Measurements from ENCODE around the gene CPE. TPM values are rescaled to one million over a fixed set of nuclear protein-coding genes. Genes with fewer than 3 reads are reported as not detected.

CPE gene
- 33.5 and 294 TPM in 2 replicates for total RNA-seq

GRCh38 chr4:165378745-165379677 lies at the start of gene CPE:
TSS of gene CPE (plus strand) at chr4:165379008. CDS start at chr4:165379222, 214 bp downstream.

Other genes with a start within 250 kb of the CPE start
- gene KLHL2, start 171.4 kb upstream of the CPE start, total RNA-seq: 19.7 and 24.7 TPM in 2 replicates
- gene MSMO1, start 51.3 kb upstream of the CPE start, total RNA-seq: 126 and 174 TPM in 2 replicates